Right atrium auricular region (tissue), 2 donors: Measurements from ENCODE around the gene PROM2. TPM values are rescaled to one million over a fixed set of nuclear protein-coding genes. Genes with fewer than 3 reads are reported as not detected.

Experiments
- DNase-seq: peaks from one replicate; pipeline ENCODE4 v3.0.0-alpha.2; 2019; ENCODE audit warnings: low spot score
- H3K27ac ChIP-seq, 2 donors: fragments of 200-600 bp; sonication (generic); 1 replicate in 1 of 2; 2 replicates in 1 of 2; pipeline ENCODE4 v1.5.1; 2016 to 2019
- H3K27me3 ChIP-seq, 2 donors: fragments of 200-600 bp; sonication (generic); one replicate each; pipeline versions ENCODE4 v1.5.1 to v1.6.0; 2017 to 2019
- H3K36me3 ChIP-seq: fragments of 200-600 bp; sonication (generic); one replicate; pipeline ENCODE4 v1.5.1; 2016
- H3K4me1 ChIP-seq, 2 donors: fragments of 200-600 bp; sonication (generic); one replicate each; pipeline versions ENCODE4 v1.5.1 to v1.6.0; 2017 to 2019
- H3K4me3 ChIP-seq, 2 donors: fragments of 200-600 bp; sonication (generic); 1 replicate in 1 of 2; 2 replicates in 1 of 2; pipeline ENCODE4 v1.5.1; 2017 to 2019; ENCODE audit warnings: mild to moderate bottlenecking in 1 of 2, moderate library complexity in 1 of 2
- H3K9me3 ChIP-seq, 2 donors: fragments of 200-600 bp; sonication (generic); one replicate each; pipeline ENCODE4 v1.5.1; 2019
- CTCF ChIP-seq, 2 donors: fragments of 200-600 bp; sonication (generic); IDR thresholded peaks; one replicate each; pipeline ENCODE4 v1.5.1; 2019; ENCODE audit warnings: antibody characterized with exemption in 2 of 2
- total RNA-seq, 2 donors: library from RNA; depleted of rRNA; stranded (reverse); fragments of >200 nt; gene quantifications; one replicate each; pipeline ENCODE4 v1.1.0, GENCODE V29; 2016

PROM2 gene
- total RNA-seq, 2 donors from 2014 or later: 0.11 to 0.35 TPM

GRCh38 chr2:95311815-95312542, 37.7 kb downstream of the PROM2 start:
- DNase-seq: no peak
- Histone ChIP-seq H3K27ac (no peak overlapping the region), H3K4me3 (no peak overlapping the region), H3K4me1 (no peaks in the 10 kb centered on the region), H3K27me3 (no peaks in the 10 kb centered on the region), H3K36me3 (no peaks in the 10 kb centered on the region), H3K9me3 (no peaks in the 10 kb centered on the region)
- TF ChIP-seq CTCF (IDR thresholded peaks at IDR 0.05): no peak

GRCh38 chr2:95312543-95313201, 38.4 kb downstream of the PROM2 start:
- H3K27ac ChIP-seq: no peak overlapping the region
- H3K4me3 ChIP-seq: no peak overlapping the region
- H3K9me3 ChIP-seq: no peaks in the 10 kb centered on the region
- no peaks in the 10 kb centered on the region for H3K4me1 ChIP-seq
- DNase-seq: no peak
- no peaks in the 10 kb centered on the region for H3K36me3 ChIP-seq
- no peaks in the 10 kb centered on the region for H3K27me3 ChIP-seq
- no peak for TF ChIP-seq CTCF (IDR thresholded peaks at IDR 0.05)

- Histone ChIP-seq H3K4me3 (no peak overlapping the region), H3K27me3 (no peaks in the 10 kb centered on the region), H3K27ac (no peak overlapping the region), H3K36me3 (no peaks in the 10 kb centered on the region), H3K9me3 (no peaks in the 10 kb centered on the region), H3K4me1 (no peaks in the 10 kb centered on the region)
- no peak for DNase-seq
- TF ChIP-seq CTCF (IDR thresholded peaks at IDR 0.05): no peak
Observed at GRCh38 chr2:95313296-95314131, 39.3 kb downstream of the PROM2 start.

GRCh38 chr2:95314598-95314963, 40.3 kb downstream of the PROM2 start:
- DNase-seq: no peak
- TF ChIP-seq CTCF (IDR thresholded peaks at IDR 0.05): no peak
- no peaks in the 10 kb centered on the region for H3K27me3 ChIP-seq

GRCh38 chr2:95314964-95315611, 40.8 kb downstream of the PROM2 start:
- TF ChIP-seq CTCF (IDR thresholded peaks at IDR 0.05): peak in 1 of 2 donors; percentile 60
- Histone ChIP-seq H3K4me3 (no peak overlapping the region), H3K4me1 (no peaks in the 10 kb centered on the region), H3K9me3 (no peaks in the 10 kb centered on the region), H3K36me3 (no peaks in the 10 kb centered on the region), H3K27me3 (no peaks in the 10 kb centered on the region), H3K27ac (no peak overlapping the region)
- no peak for DNase-seq

More at GRCh38 chr2:95314598-95314963, 40.3 kb downstream of the PROM2 start:
- Histone ChIP-seq H3K4me1 (no peaks in the 10 kb centered on the region), H3K4me3 (no peak overlapping the region), H3K27ac (no peak overlapping the region), H3K9me3 (no peaks in the 10 kb centered on the region), H3K36me3 (no peaks in the 10 kb centered on the region)
